HepG2 (cell line): ENCODE measurements around the gene ELOVL2. TPM values are rescaled to one million over a fixed set of nuclear protein-coding genes. Genes with fewer than 3 reads are reported as not detected.

Experiments
- ARNT2 ChIP-seq: sonication (generic); formaldehyde crosslinking; IDR thresholded peaks from 2 replicates; pipeline ENCODE4 v1.8.0; 2022; ENCODE audit warnings: mild to moderate bottlenecking, low read depth, missing genetic modification reagents, moderate library complexity
- BCL6 ChIP-seq: IDR thresholded peaks from 2 replicates; pipeline ENCODE4 v1.6.1; 2016; ENCODE audit warnings: missing genetic modification reagents, missing compliant biosample characterization
- BRD4 ChIP-seq: sonication (generic); formaldehyde crosslinking; IDR thresholded peaks from 2 replicates; pipeline ENCODE4 v1.4.0; 2020; ENCODE audit warnings: missing genetic modification reagents
- CENPX ChIP-seq: sonication (generic); formaldehyde crosslinking; IDR thresholded peaks from 2 replicates; pipeline ENCODE4 v1.9.0; 2021; ENCODE audit warnings: mild to moderate bottlenecking, missing genetic modification reagents, moderate library complexity
- CHCHD3 ChIP-seq: sonication (generic); formaldehyde crosslinking; IDR thresholded peaks from 2 replicates; pipeline ENCODE4 v1.8.0; 2022; ENCODE audit warnings: mild to moderate bottlenecking, missing genetic modification reagents, moderate library complexity
- ETV5 ChIP-seq: IDR thresholded peaks from 2 replicates; pipeline ENCODE4 v1.6.1; 2018; ENCODE audit warnings: missing biosample characterization, missing genetic modification reagents, inconsistent platforms, borderline replicate concordance
- FOXK1 ChIP-seq: sonication (generic); formaldehyde crosslinking; IDR thresholded peaks from 2 replicates; pipeline ENCODE4 v1.4.0; 2020; ENCODE audit warnings: low read depth, missing genetic modification reagents, borderline replicate concordance
- HNF4A ChIP-seq: sonication (generic); formaldehyde crosslinking; IDR thresholded peaks from 2 replicates; pipeline ENCODE4 v1.4.0; 2020; ENCODE audit warnings: missing genetic modification reagents
- ISX ChIP-seq: sonication (generic); formaldehyde crosslinking; conservative IDR thresholded peaks from 2 replicates; pipeline ENCODE4 v1.5.0; 2020; ENCODE audit warnings: missing genetic modification reagents
- KDM5B ChIP-seq: sonication (generic); formaldehyde crosslinking; IDR thresholded peaks from 2 replicates; pipeline ENCODE4 v1.4.0; 2020; ENCODE audit warnings: missing genetic modification reagents, mild to moderate bottlenecking, borderline replicate concordance
- NFE2L2 ChIP-seq: fragments of 150-350 bp; IDR thresholded peaks from 2 replicates; pipeline ENCODE4 v1.6.1; 2014; ENCODE audit warnings: low read length
- NFYC ChIP-seq: IDR thresholded peaks from 2 replicates; pipeline ENCODE4 v1.6.1; 2016; ENCODE audit warnings: missing genetic modification reagents, missing compliant biosample characterization
- NR3C1 ChIP-seq: sonication (generic); formaldehyde crosslinking; IDR thresholded peaks from 2 replicates; pipeline ENCODE4 v1.4.0; 2020; ENCODE audit warnings: missing genetic modification reagents
- PHF8 ChIP-seq: sonication (generic); formaldehyde crosslinking; IDR thresholded peaks from 2 replicates; pipeline ENCODE4 v1.5.0; 2020; ENCODE audit warnings: missing genetic modification reagents
- RFX5 ChIP-seq: IDR thresholded peaks from 2 replicates; pipeline ENCODE4 v1.6.1; 2011; ENCODE audit warnings: low read depth, low read length, improper control_type of control experiment
- SALL1 ChIP-seq: sonication (generic); formaldehyde crosslinking; IDR thresholded peaks from 2 replicates; pipeline ENCODE4 v1.8.0; 2022; ENCODE audit warnings: mild to moderate bottlenecking, missing genetic modification reagents
- SMC3 ChIP-seq: IDR thresholded peaks from 2 replicates; pipeline ENCODE4 v1.6.1; 2011; ENCODE audit warnings: low read length, improper control_type of control experiment
- SP5 ChIP-seq: IDR thresholded peaks from 2 replicates; pipeline ENCODE4 v1.6.1; 2016; ENCODE audit warnings: low read depth, borderline replicate concordance
- TSC22D2 ChIP-seq: sonication (generic); formaldehyde crosslinking; IDR thresholded peaks from 2 replicates; pipeline ENCODE4 v1.5.1; 2020; ENCODE audit warnings: missing genetic modification reagents, mild to moderate bottlenecking, borderline replicate concordance
- ZNF431 ChIP-seq: sonication (generic); formaldehyde crosslinking; IDR thresholded peaks from 2 replicates; pipeline ENCODE4 v1.9.0; 2022; ENCODE audit warnings: missing genetic modification reagents, low read depth, mild to moderate bottlenecking, borderline replicate concordance
- ZNF558 ChIP-seq: sonication (generic); formaldehyde crosslinking; IDR thresholded peaks from 2 replicates; pipeline ENCODE4 v1.9.0; 2022; ENCODE audit warnings: mild to moderate bottlenecking, missing genetic modification reagents, borderline replicate concordance
- ZNF780A ChIP-seq: sonication (generic); formaldehyde crosslinking; IDR thresholded peaks from 2 replicates; pipeline ENCODE4 v1.8.0; 2022; ENCODE audit warnings: mild to moderate bottlenecking, missing genetic modification reagents, moderate library complexity
- ZSCAN30 ChIP-seq: sonication (generic); formaldehyde crosslinking; IDR thresholded peaks from 2 replicates; pipeline ENCODE4 v1.5.0; 2020; ENCODE audit warnings: mild to moderate bottlenecking, missing genetic modification reagents
- ZSCAN31 ChIP-seq: sonication (generic); formaldehyde crosslinking; IDR thresholded peaks from 2 replicates; pipeline ENCODE4 v1.5.0; 2020; ENCODE audit warnings: low read depth, mild to moderate bottlenecking, missing genetic modification reagents
- polyA plus RNA-seq, 8 experiments: library from polyadenylated mRNA; depleted of rRNA in 3 of 8; stranded (reverse) in 7 of 8; unstranded in 1 of 8; fragments of >200 nt; fragmentation: Illumina TruSeq in 4 of 8; extraction: Trizol in 4 of 8; gene quantifications; 2 replicates each; pipeline versions ENCODE4 v1.2.1 to v1.2.3, GENCODE V29; 2011 to 2016; ENCODE audit warnings: low read depth in 4 of 8, missing spikeins in 1 of 8, mixed read lengths in 1 of 8; ENCODE audit not compliant: insufficient read depth in 1 of 8
- total RNA-seq, 5 experiments: library from RNA; depleted of rRNA; stranded (reverse); fragments of >200 nt; fragmentation: Illumina TruSeq; extraction: Trizol; gene quantifications; 2 replicates each; pipeline ENCODE4 v1.2.3, GENCODE V29; 2016; ENCODE audit warnings: low read depth in 1 of 5
- TF ChIP-seq, protein P1 (sequence below): IDR thresholded peaks from 2 replicates; pipeline ENCODE4 v1.6.1; 2018; ENCODE audit warnings: missing genetic modification reagents, mild to moderate bottlenecking, missing compliant biosample characterization
- TF ChIP-seq, protein P2 (sequence below): sonication (generic); IDR thresholded peaks from 2 replicates; pipeline ENCODE4 v1.6.1; 2016; ENCODE audit warnings: low read depth, borderline replicate concordance
- TF ChIP-seq, protein P3 (sequence below): sonication (generic); formaldehyde crosslinking; IDR thresholded peaks from 2 replicates; pipeline ENCODE4 v1.4.0; 2020; ENCODE audit warnings: missing genetic modification reagents, mild to moderate bottlenecking, borderline replicate concordance
- TF ChIP-seq, protein P4 (sequence below): sonication (generic); formaldehyde crosslinking; IDR thresholded peaks from 2 replicates; pipeline ENCODE4 v1.4.0; 2020; ENCODE audit warnings: missing genetic modification reagents

ELOVL2 gene
- total and polyA plus RNA-seq, 2 of the 13 experiments (the other 11 are each of a cell fraction or from before 2014, with no cell fraction given), result 43.6 to 65.4 TPM

DNA sequence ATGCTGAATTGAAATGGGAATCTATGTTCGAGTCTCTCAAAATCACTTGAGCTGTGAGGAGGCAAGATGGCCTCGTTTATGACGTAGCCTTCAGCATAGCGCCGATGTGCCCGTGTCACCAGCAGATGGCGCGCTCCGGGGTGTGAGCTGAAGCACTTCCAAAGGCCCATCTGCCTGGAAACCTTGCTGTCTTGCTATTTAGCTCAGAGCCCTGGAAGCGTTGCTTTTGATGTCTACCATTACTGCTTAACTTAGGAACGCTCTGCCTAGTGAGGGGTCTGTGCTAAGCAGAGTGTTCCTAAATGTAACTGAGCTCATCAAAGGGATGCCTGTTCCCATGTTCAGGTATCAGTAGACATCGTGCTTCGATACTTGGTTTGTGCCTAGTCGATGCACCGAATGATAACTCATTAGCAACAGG, 89.5 kb downstream of the ELOVL2 start (continued):
- TF ChIP-seq ISX (CRISPR knock-in tag) (no peak), KDM5B (no peak), NFYC (CRISPR knock-in tag) (0 out of 2 replicates have a peak, but pooled peaks have one; percentile 16), TSC22D2 (0 out of 2 replicates have a peak, but pooled peaks have one; percentile 55), HNF4A (CRISPR knock-in tag) (peak; percentile 36), SP5 (CRISPR knock-in tag) (peak; percentile 39; the same call in 1 of the 2 replicates), NR3C1 (CRISPR knock-in tag) (no peak), ZNF431 (CRISPR knock-in tag) (peak; percentile 64; the same call in 1 of the 2 replicates), ARNT2 (CRISPR knock-in tag) (no peak), ZNF780A (peak; percentile 71; the same call in 1 of the 2 replicates), ZSCAN30 (CRISPR knock-in tag) (no peak), BRD4 (CRISPR knock-in tag) (no peak), PHF8 (peak; percentile 29; the same call in 1 of the 2 replicates), RFX5 (peak; percentile 62; the same call in 1 of the 2 replicates), ZNF558 (CRISPR knock-in tag) (no peak), FOXK1 (CRISPR knock-in tag) (peak; percentile 72; the same call in 1 of the 2 replicates), BCL6 (CRISPR knock-in tag) (peak; percentile 54), ZSCAN31 (CRISPR knock-in tag) (peak; percentile 60; the same call in 1 of the 2 replicates), NFE2L2 (no peak), ETV5 (CRISPR knock-in tag) (peak; percentile 64), CHCHD3 (CRISPR knock-in tag) (no peak), CENPX (CRISPR knock-in tag) (no peak), SMC3 (peak; percentile 98), SALL1 (CRISPR knock-in tag) (peak; percentile 98)
- TF ChIP-seq, protein P1, sequence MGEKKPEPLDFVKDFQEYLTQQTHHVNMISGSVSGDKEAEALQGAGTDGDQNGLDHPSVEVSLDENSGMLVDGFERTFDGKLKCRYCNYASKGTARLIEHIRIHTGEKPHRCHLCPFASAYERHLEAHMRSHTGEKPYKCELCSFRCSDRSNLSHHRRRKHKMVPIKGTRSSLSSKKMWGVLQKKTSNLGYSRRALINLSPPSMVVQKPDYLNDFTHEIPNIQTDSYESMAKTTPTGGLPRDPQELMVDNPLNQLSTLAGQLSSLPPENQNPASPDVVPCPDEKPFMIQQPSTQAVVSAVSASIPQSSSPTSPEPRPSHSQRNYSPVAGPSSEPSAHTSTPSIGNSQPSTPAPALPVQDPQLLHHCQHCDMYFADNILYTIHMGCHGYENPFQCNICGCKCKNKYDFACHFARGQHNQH (CRISPR knock-in tag), result peak; percentile 79; the same call in 1 of the 2 replicates
- TF ChIP-seq, protein P2, sequence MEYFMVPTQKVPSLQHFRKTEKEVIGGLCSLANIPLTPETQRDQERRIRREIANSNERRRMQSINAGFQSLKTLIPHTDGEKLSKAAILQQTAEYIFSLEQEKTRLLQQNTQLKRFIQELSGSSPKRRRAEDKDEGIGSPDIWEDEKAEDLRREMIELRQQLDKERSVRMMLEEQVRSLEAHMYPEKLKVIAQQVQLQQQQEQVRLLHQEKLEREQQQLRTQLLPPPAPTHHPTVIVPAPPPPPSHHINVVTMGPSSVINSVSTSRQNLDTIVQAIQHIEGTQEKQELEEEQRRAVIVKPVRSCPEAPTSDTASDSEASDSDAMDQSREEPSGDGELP, result no peak
- TF ChIP-seq, protein P3, sequence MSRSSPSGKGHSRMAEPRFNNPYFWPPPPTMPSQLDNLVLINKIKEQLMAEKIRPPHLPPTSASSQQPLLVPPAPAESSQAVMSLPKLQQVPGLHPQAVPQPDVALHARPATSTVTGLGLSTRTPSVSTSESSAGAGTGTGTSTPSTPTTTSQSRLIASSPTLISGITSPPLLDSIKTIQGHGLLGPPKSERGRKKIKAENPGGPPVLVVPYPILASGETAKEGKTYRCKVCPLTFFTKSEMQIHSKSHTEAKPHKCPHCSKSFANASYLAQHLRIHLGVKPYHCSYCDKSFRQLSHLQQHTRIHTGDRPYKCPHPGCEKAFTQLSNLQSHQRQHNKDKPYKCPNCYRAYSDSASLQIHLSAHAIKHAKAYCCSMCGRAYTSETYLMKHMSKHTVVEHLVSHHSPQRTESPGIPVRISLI, result peak; percentile 44; the same call in 1 of the 2 replicates
- TF ChIP-seq, protein P4, sequence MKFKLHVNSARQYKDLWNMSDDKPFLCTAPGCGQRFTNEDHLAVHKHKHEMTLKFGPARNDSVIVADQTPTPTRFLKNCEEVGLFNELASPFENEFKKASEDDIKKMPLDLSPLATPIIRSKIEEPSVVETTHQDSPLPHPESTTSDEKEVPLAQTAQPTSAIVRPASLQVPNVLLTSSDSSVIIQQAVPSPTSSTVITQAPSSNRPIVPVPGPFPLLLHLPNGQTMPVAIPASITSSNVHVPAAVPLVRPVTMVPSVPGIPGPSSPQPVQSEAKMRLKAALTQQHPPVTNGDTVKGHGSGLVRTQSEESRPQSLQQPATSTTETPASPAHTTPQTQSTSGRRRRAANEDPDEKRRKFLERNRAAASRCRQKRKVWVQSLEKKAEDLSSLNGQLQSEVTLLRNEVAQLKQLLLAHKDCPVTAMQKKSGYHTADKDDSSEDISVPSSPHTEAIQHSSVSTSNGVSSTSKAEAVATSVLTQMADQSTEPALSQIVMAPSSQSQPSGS (CRISPR knock-in tag), result peak; percentile 96
